ENCODE measurements around the gene DNAJC7. TPM values are rescaled to one million over a fixed set of nuclear protein-coding genes. Genes with fewer than 3 reads are reported as not detected.
A peak's percentile ranks its signal among the peaks of the same experiment; 100 is the strongest.

Gene DNAJC7
- total and polyA plus RNA-seq, 9 of the 15 experiments (the other 6 are each of a cell fraction or from before 2014, with no cell fraction given), result 85.8 to 262 (median 157) TPM

GRCh38 chr17:42023524-42024349 is 6.5 kb upstream of the DNAJC7 start (continued):
- TF ChIP-seq SIN3A (IDR thresholded peaks at IDR 0.05; ENCODE audit: borderline replicate concordance in 2 of 2, control insufficient read depth in 1 of 2, low read depth in 2 of 2, low read length in 2 of 2) (no peak), KLF13 (tag; IDR thresholded peaks at IDR 0.05; ENCODE audit: borderline replicate concordance, low read depth) (0 out of 2 replicates have a peak, but pooled peaks have one; percentile 9), NR2C2 (CRISPR knock-in tag; IDR thresholded peaks at IDR 0.05) (no peak), NR2C2 (tag; IDR thresholded peaks at IDR 0.05) (peak; percentile 58; the same call in 1 of the 2 replicates), TARDBP (IDR thresholded peaks at IDR 0.05) (no peak), STAT6 (CRISPR knock-in tag; IDR thresholded peaks at IDR 0.05) (no peak), WHSC1 (IDR thresholded peaks at IDR 0.05; ENCODE audit: low read length) (no peak), ARID2 (IDR thresholded peaks at IDR 0.05) (no peak), ZNF507 (tag; conservative IDR thresholded peaks at IDR 0.05) (no peak), ZNF174 (CRISPR knock-in tag; IDR thresholded peaks at IDR 0.05) (no peak), TBP (optimal IDR thresholded peaks at IDR 0.05; ENCODE audit: low read depth, low read length) (no peak), RAD21 (CRISPR knock-in tag; conservative IDR thresholded peaks at IDR 0.05 in 1 of 2, IDR thresholded peaks at IDR 0.05 in 1 of 2) (peak; percentile 19 to 34; a peak in 2 of 4 replicates), NFIX (CRISPR knock-in tag; IDR thresholded peaks at IDR 0.05; ENCODE audit: low read depth) (no peak), MAZ (CRISPR knock-in tag; conservative IDR thresholded peaks at IDR 0.05 in 1 of 2, IDR thresholded peaks at IDR 0.05 in 1 of 2) (no peak; a peak in 1 of 4 replicates), CCNT2 (IDR thresholded peaks at IDR 0.05; ENCODE audit: borderline replicate concordance, extremely low read depth, insufficient read length, low read depth, low read length) (no peak), ZNF134 (CRISPR knock-in tag; conservative IDR thresholded peaks at IDR 0.05) (no peak), MED1 (CRISPR knock-in tag; IDR thresholded peaks at IDR 0.05; ENCODE audit: borderline replicate concordance) (no peak), SMARCB1 (IDR thresholded peaks at IDR 0.05; ENCODE audit: insufficient read length, low read depth) (no peak), U2AF2 (optimal IDR thresholded peaks at IDR 0.05; ENCODE audit: low read depth, low read length) (no peak), BCL6 (CRISPR knock-in tag; IDR thresholded peaks at IDR 0.05) (no peak; the same call in 1 of the 2 replicates), ZNF512 (tag; IDR thresholded peaks at IDR 0.05) (no peak), HNRNPLL (IDR thresholded peaks at IDR 0.05; ENCODE audit: low read depth, low read length, poor library complexity, severe bottlenecking) (no peak), CBFB (CRISPR knock-in tag; IDR thresholded peaks at IDR 0.05) (peak; percentile 46; the same call in 1 of the 2 replicates), KAT7 (CRISPR knock-in tag; IDR thresholded peaks at IDR 0.05; ENCODE audit: borderline replicate concordance) (no peak)
